IPS-18a (cell line): ENCODE measurements around the gene PTH2.
A peak's percentile ranks its signal among the peaks of the same experiment; 100 is the strongest.
"Not testable (repeated sequence)": the region's sequence is repeated elsewhere in the genome, so short reads cannot be mapped to it uniquely, and the experiment has no call there.

ENCODE experiments used
- H3K27ac ChIP-seq: one replicate; pipeline ENCODE4 v1.5.1; 2013; ENCODE audit warnings: low read length
- H3K27me3 ChIP-seq: one replicate; pipeline ENCODE4 v1.6.1; 2013; ENCODE audit warnings: mild to moderate bottlenecking, low read length; ENCODE audit not compliant: control insufficient read depth, insufficient read depth
- H3K36me3 ChIP-seq: one replicate; pipeline ENCODE4 v1.6.1; 2013; ENCODE audit warnings: low read depth, low read length; ENCODE audit not compliant: control insufficient read depth
- H3K4me1 ChIP-seq: one replicate; pipeline ENCODE4 v1.6.1; 2013; ENCODE audit warnings: low read depth, low read length; ENCODE audit not compliant: control insufficient read depth
- H3K4me3 ChIP-seq: one replicate; pipeline ENCODE4 v1.5.1; 2013; ENCODE audit warnings: low read length
- H3K9ac ChIP-seq: one replicate; pipeline ENCODE4 v1.6.1; 2013; ENCODE audit warnings: mild to moderate bottlenecking, low read length, moderate library complexity
- H3K9me3 ChIP-seq: one replicate; pipeline ENCODE4 v1.6.1; 2013; ENCODE audit warnings: low read depth, low read length; ENCODE audit not compliant: control insufficient read depth

Gene PTH2

GRCh38 chr19:49423071-49423984 is at the start of gene PTH2:
Gene PTH2 (minus strand): TSS chr19:49423441. CDS start chr19:49423339, 102 bp downstream.
- H3K4me3 ChIP-seq, result peak within 1 kb of the TSS; percentile 31
- no peaks in the 10 kb centered on the region for H3K9me3 ChIP-seq
- no peaks in the 10 kb centered on the region for H3K36me3 ChIP-seq
- H3K27me3 ChIP-seq, result peaks cover 69% of the 10 kb centered on the region
- H3K4me1 ChIP-seq, result peaks cover 18% of the 10 kb centered on the region
- H3K9ac ChIP-seq, result no peak within 1 kb of the TSS
- no peak within 1 kb of the TSS for H3K27ac ChIP-seq

GRCh38 chr19:49472936-49473335 is 49.7 kb upstream of the PTH2 start:
- Histone ChIP-seq H3K27me3 (peaks cover 10% of the 10 kb centered on the region), H3K9ac (no peak overlapping the region), H3K9me3 (no peaks in the 10 kb centered on the region), H3K27ac (no peak overlapping the region), H3K4me1 (peaks cover 8% of the 10 kb centered on the region), H3K4me3 (no peak overlapping the region), H3K36me3 (peaks cover 8% of the 10 kb centered on the region)

- H3K36me3 ChIP-seq, result peaks cover 8% of the 10 kb centered on the region
- no peaks in the 10 kb centered on the region for H3K9me3 ChIP-seq
- no peak overlapping the region for H3K4me3 ChIP-seq
- H3K4me1 ChIP-seq, result peaks cover 5% of the 10 kb centered on the region
- H3K27me3 ChIP-seq, result peaks cover 10% of the 10 kb centered on the region
- no peak overlapping the region for H3K27ac ChIP-seq
- no peak overlapping the region for H3K9ac ChIP-seq
Measured at GRCh38 chr19:49470615-49470978, 47.4 kb upstream of the PTH2 start.

GRCh38 chr19:49469828-49470614 is 46.8 kb upstream of the PTH2 start:
- Histone ChIP-seq H3K4me3 (no peak overlapping the region), H3K9ac (no peak overlapping the region), H3K27ac (no peak overlapping the region), H3K9me3 (no peaks in the 10 kb centered on the region), H3K36me3 (peaks cover 8% of the 10 kb centered on the region), H3K27me3 (peaks cover 6% of the 10 kb centered on the region), H3K4me1 (peaks cover 5% of the 10 kb centered on the region)

- peaks cover 5% of the 10 kb centered on the region for H3K4me1 ChIP-seq
- peak overlapping the region; percentile 48 for H3K9ac ChIP-seq
- H3K36me3 ChIP-seq, result peaks cover 8% of the 10 kb centered on the region
- no peaks in the 10 kb centered on the region for H3K27me3 ChIP-seq
- no peaks in the 10 kb centered on the region for H3K9me3 ChIP-seq
- peak overlapping the region; percentile 59 for H3K27ac ChIP-seq
- no peak overlapping the region for H3K4me3 ChIP-seq
Measured at GRCh38 chr19:49468746-49469447, 45.7 kb upstream of the PTH2 start.

- Histone ChIP-seq H3K4me1 (peaks cover 5% of the 10 kb centered on the region), H3K4me3 (no peak overlapping the region), H3K9ac (peak overlapping the region; percentile 48), H3K9me3 (no peaks in the 10 kb centered on the region), H3K27ac (no peak overlapping the region), H3K36me3 (peaks cover 8% of the 10 kb centered on the region), H3K27me3 (no peaks in the 10 kb centered on the region)
Measured at GRCh38 chr19:49468199-49468598, 45.0 kb upstream of the PTH2 start.

GRCh38 chr19:49465371-49465770 is 42.1 kb upstream of the PTH2 start:
- no peaks in the 10 kb centered on the region for H3K9me3 ChIP-seq
- H3K4me1 ChIP-seq, result peaks cover 5% of the 10 kb centered on the region
- H3K27me3 ChIP-seq, result no peaks in the 10 kb centered on the region
- H3K9ac ChIP-seq, result no peak overlapping the region
- no peak overlapping the region for H3K4me3 ChIP-seq
- peaks cover 7% of the 10 kb centered on the region for H3K36me3 ChIP-seq
- no peak overlapping the region for H3K27ac ChIP-seq

- H3K27ac ChIP-seq, result no peak overlapping the region
Measured at GRCh38 chr19:49463960-49464740, 40.9 kb upstream of the PTH2 start.

GRCh38 chr19:49462492-49462891 is 39.3 kb upstream of the PTH2 start:
- H3K9me3 ChIP-seq, result no peaks in the 10 kb centered on the region
- H3K4me3 ChIP-seq, result no peak overlapping the region
- H3K36me3 ChIP-seq, result no peaks in the 10 kb centered on the region
- no peaks in the 10 kb centered on the region for H3K4me1 ChIP-seq
- no peak overlapping the region for H3K9ac ChIP-seq
- no peak overlapping the region for H3K27ac ChIP-seq
- no peaks in the 10 kb centered on the region for H3K27me3 ChIP-seq

More at GRCh38 chr19:49463960-49464740, 40.9 kb upstream of the PTH2 start:
- H3K4me3 ChIP-seq, result no peak overlapping the region
- peaks cover 5% of the 10 kb centered on the region for H3K4me1 ChIP-seq
- no peaks in the 10 kb centered on the region for H3K36me3 ChIP-seq
- H3K9me3 ChIP-seq, result no peaks in the 10 kb centered on the region
- H3K27me3 ChIP-seq, result no peaks in the 10 kb centered on the region
- H3K9ac ChIP-seq, result no peak overlapping the region

- Histone ChIP-seq H3K9me3 (no peaks in the 10 kb centered on the region), H3K27me3 (no peaks in the 10 kb centered on the region), H3K36me3 (no peaks in the 10 kb centered on the region), H3K4me1 (no peaks in the 10 kb centered on the region), H3K4me3 (no peak overlapping the region), H3K27ac (no peak overlapping the region), H3K9ac (no peak overlapping the region)
Measured at GRCh38 chr19:49461656-49462055, 38.4 kb upstream of the PTH2 start.

GRCh38 chr19:49461130-49461529 is 37.9 kb upstream of the PTH2 start:
- not testable (repeated sequence) for H3K36me3 ChIP-seq, H3K27ac ChIP-seq, H3K9ac ChIP-seq, H3K27me3 ChIP-seq, H3K4me1 ChIP-seq, H3K9me3 ChIP-seq, H3K4me3 ChIP-seq
